ENCODE measurements around the gene EVL. TPM values are rescaled to one million over a fixed set of nuclear protein-coding genes. Genes with fewer than 3 reads are reported as not detected.
A peak's percentile ranks its signal among the peaks of the same experiment; 100 is the strongest.

Gene EVL
- total and polyA plus RNA-seq, 10 of the 15 experiments (the other 5 are each of a cell fraction or from before 2014, with no cell fraction given) = 11.9 to 341 (median 89.8) TPM

DNA sequence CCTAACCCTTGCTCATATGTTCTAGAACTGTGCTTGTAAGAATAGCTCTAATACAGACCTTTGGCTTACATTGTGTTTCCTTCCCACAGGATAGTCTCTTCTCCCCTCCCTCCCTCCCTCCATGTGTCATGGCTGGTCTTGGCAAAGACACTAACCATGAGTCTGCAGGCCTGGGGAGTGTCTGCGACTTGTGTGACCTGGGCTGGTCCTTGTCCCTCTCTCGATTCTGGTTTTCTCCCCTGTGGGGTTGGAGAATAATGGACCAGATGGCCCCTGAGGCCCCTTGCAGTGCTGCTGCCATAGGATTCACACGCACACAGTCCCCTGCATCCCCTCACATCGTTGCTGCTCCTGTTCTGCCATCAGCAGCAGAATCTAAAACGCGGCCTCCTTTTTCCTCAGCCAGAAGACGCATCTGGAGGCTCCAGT is 64.0 kb downstream of the EVL start:
- no TSS peak for BruUV-seq (replicated peaks)
- TF ChIP-seq BCL3 (IDR thresholded peaks at IDR 0.05; ENCODE audit: borderline replicate concordance, insufficient read depth, low read depth, low read length, poor library complexity, severe bottlenecking) = no peak
- TF ChIP-seq DPF2 (IDR thresholded peaks at IDR 0.05) = no peak
- intact Hi-C loops (cut with micrococcal nuclease; ENCODE audit: unreplicated experiment) (no loop called here), in situ Hi-C loops (cut with MboI) (no loop called here)
- Histone ChIP-seq H3K9ac (ENCODE audit: control insufficient read depth, insufficient read depth, low read length) (no peak overlapping the region), H2AFZ (ENCODE audit: control insufficient read depth, low read depth, low read length) (no peak overlapping the region), H3K9me3 (replicated peaks; ENCODE audit: control insufficient read depth, insufficient read depth, low read length) (no peaks in the 10 kb centered on the region), H3K79me2 (ENCODE audit: control insufficient read depth, insufficient read depth, low read length) (no peaks in the 10 kb centered on the region), H3K27me3 (replicated peaks in 1 of 2; ENCODE audit: control insufficient read depth in 2 of 2, insufficient read depth in 2 of 2, low read length in 1 of 2) (no peaks in the 10 kb centered on the region), H3K4me1 (ENCODE audit: control insufficient read depth, insufficient read depth, low read length) (no peaks in the 10 kb centered on the region), H3K4me2 (ENCODE audit: control insufficient read depth, insufficient read depth) (no peak overlapping the region), H4K20me1 (ENCODE audit: control insufficient read depth, insufficient read depth) (no peaks in the 10 kb centered on the region), H3K36me3 (ENCODE audit: control insufficient read depth in 2 of 2, insufficient read depth in 2 of 2, low read length in 1 of 2) (peaks cover 39 to 43% of the 10 kb centered on the region in 2 experiments), H3K4me3 (no peak overlapping the region), H3K27ac (ENCODE audit: control insufficient read depth, insufficient read depth) (no peak overlapping the region)
- no peak for DNase-seq (ENCODE audit: low read depth, low spot score)
- no peak for ATAC-seq
- WGBS (ENCODE audit: insufficient coverage, insufficient replicate concordance, low lambda C conversion rate, missing lambda C conversion rate) = 96% methylated on average over 7 of the region's 7 CpGs
- CTCF ChIA-PET = no interaction called here
- SMC1A ChIA-PET (ENCODE audit: uncharacterized antibody, unreplicated experiment) = interaction anchor here (0.9 kb wide), 1 partner anchor 146 kb away, joined by 3 read pairs; no protein-coding TSS in a partner anchor
- no peak for FAIRE-seq
- POLR2A ChIA-PET = no interaction called here
- RAD21 ChIA-PET (ENCODE audit: unreplicated experiment) = no interaction called here

GRCh38 chr14:100130521-100130920 is 65.3 kb downstream of the EVL start:
- no peaks in the 10 kb centered on the region for H3K9me3 ChIP-seq (replicated peaks; ENCODE audit: control insufficient read depth, insufficient read depth, low read length)
- no TSS peak for BruUV-seq (replicated peaks)
- no peak overlapping the region for H3K4me2 ChIP-seq (ENCODE audit: control insufficient read depth, insufficient read depth)
- H3K27me3 ChIP-seq (replicated peaks in 1 of 2; ENCODE audit: control insufficient read depth in 2 of 2, insufficient read depth in 2 of 2, low read length in 1 of 2) = no peaks in the 10 kb centered on the region
- no peak for DNase-seq (ENCODE audit: low read depth, low spot score)
- TF ChIP-seq USF1 (IDR thresholded peaks at IDR 0.05; ENCODE audit: borderline replicate concordance, extremely low read length, insufficient read depth, low read depth, low read length) = no peak
- TF ChIP-seq POLR2A (IDR thresholded peaks at IDR 0.05; ENCODE audit: low read depth, low read length) = peak; percentile 53; the same call in 1 of the 2 replicates
- ChIA-PET RAD21 (ENCODE audit: unreplicated experiment) (no interaction called here), SMC1A (ENCODE audit: uncharacterized antibody, unreplicated experiment) (no interaction called here), CTCF (no interaction called here), POLR2A (no interaction called here)
- no peak overlapping the region for H3K9ac ChIP-seq (ENCODE audit: control insufficient read depth, insufficient read depth, low read length)
- in situ Hi-C loops (cut with MboI) (no loop called here), intact Hi-C loops (cut with micrococcal nuclease; ENCODE audit: unreplicated experiment) (no loop called here)
- 86% methylated on average over 11 of the region's 11 CpGs for WGBS (ENCODE audit: insufficient coverage, insufficient replicate concordance, low lambda C conversion rate, missing lambda C conversion rate)
- H3K4me3 ChIP-seq = no peak overlapping the region
- H4K20me1 ChIP-seq (ENCODE audit: control insufficient read depth, insufficient read depth) = no peaks in the 10 kb centered on the region
- no peak for ATAC-seq
- no peaks in the 10 kb centered on the region for H3K79me2 ChIP-seq (ENCODE audit: control insufficient read depth, insufficient read depth, low read length)
- no peaks in the 10 kb centered on the region for H3K4me1 ChIP-seq (ENCODE audit: control insufficient read depth, insufficient read depth, low read length)
- no peak overlapping the region for H3K27ac ChIP-seq (ENCODE audit: control insufficient read depth, insufficient read depth)
- no peak overlapping the region for H2AFZ ChIP-seq (ENCODE audit: control insufficient read depth, low read depth, low read length)
- H3K36me3 ChIP-seq (ENCODE audit: control insufficient read depth in 2 of 2, insufficient read depth in 2 of 2, low read length in 1 of 2) = peaks cover 38 to 45% of the 10 kb centered on the region in 2 experiments
- FAIRE-seq = no peak

Data from GM12878 (cell line).